Inflammatory macrophage treated with lipopolysaccharide for 4 hours (primary cell): ENCODE data around the gene SAMD1.

ENCODE experiments used
- DNase-seq: peaks from one replicate; pipeline ENCODE4 v3.0.0-alpha.2; 2020

Gene SAMD1

DNA sequence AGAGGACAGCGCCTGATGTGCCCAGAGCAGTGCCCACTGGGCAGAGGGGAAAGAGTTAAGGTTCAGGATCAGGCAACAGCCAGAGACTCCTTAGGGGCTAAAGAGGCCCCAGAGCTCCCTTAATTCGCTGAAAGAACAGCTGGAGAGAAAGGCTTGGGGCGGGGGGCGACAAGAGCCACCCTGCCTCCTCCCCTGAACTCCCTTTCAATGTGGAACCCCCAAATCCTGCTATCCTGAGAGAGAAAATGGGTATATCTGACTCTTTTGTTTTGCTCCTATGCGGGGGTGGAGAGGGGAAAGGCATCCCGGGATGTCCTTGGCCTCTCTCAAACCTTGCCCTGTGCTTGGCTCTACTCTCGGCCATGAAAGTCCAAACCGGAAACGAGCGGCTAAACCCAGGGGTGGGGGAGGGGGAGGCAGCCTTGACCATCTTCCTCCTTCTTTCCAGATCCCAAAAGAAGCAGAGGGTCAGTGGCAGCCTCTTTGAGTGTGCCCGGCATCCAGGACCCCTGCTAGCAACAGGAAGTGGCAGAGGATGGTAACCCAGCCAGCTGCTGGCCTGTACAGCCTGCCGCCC, 22.3 kb upstream of the SAMD1 start:
- no peak for DNase-seq

DNA sequence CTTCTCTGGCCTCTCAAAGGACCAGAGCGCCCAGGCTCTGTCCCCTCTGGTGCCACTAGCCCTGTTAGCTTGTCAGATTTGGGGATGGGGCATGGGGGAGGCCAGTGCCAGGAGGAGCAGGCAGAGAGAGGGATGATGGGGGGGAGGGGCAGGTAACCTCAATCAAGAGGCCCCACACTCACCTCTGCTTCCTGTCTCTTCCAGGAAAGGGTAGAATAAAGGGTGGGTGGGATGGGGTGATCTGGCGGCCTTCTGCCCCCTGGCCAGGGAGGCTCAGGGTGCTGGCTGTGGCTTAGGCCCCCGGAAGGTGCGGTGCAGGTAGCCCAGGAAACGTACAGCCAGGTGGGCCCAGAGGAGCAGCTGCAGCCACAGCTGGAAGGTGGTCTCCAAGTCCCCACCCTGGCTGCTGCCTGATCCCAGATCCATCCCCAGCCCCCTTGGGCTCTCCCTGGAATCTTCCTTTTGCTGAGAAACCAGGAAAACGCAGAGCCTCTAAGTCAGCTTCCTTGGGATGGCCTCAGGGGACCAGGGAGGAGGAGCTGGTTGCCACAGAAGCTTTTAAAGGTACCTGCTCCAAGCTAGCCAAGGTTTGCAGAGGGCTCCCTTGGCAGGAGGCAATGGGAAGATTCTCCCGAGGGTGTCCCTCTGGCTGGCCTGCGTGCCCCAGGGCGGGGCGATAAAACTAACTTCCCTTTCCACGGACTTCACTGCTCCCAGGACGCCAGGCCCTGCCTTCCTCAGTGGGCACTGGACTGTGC, 21.7 kb upstream of the SAMD1 start:
- peak; percentile 43 for DNase-seq

DNA sequence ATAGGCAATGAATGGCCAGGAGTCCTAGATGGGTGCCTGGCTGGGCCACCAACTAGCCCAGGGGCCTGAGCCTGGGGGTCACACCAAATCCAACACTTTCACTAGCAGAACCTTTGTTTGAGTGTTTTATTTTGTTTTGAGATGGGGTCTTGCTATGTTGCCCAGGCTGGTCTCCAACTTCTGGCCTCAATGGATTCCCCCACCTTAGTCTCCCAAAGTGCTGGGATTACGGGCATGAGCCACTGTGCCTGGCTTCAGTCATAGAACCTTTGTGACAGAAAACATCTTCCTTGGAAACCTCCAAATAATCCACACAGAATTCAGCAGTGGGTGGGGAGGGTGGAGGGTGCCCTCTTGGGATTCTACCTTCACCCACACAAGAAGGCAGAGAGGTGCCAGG, 20.9 kb upstream of the SAMD1 start:
- DNase-seq = no peak

DNA sequence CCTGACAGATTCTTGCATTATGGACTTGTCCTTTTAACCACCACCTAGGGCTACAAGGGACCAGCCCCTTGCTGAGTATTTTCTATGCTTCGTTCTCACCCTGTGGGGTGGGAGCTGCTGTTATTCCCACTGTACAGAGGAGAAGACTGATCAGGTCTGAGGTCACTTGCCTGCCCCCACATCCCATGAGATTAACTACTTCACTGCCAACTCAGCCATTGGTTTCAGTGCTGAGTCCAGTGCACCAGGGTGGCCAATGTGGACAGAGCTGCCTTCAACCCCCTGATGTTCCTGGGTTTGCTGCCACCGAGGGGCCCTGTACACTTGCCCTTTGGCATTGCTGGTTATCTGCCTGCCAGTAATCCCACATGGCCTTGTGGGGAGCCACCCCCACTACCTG, 20.1 kb upstream of the SAMD1 start:
- no peak for DNase-seq

DNA sequence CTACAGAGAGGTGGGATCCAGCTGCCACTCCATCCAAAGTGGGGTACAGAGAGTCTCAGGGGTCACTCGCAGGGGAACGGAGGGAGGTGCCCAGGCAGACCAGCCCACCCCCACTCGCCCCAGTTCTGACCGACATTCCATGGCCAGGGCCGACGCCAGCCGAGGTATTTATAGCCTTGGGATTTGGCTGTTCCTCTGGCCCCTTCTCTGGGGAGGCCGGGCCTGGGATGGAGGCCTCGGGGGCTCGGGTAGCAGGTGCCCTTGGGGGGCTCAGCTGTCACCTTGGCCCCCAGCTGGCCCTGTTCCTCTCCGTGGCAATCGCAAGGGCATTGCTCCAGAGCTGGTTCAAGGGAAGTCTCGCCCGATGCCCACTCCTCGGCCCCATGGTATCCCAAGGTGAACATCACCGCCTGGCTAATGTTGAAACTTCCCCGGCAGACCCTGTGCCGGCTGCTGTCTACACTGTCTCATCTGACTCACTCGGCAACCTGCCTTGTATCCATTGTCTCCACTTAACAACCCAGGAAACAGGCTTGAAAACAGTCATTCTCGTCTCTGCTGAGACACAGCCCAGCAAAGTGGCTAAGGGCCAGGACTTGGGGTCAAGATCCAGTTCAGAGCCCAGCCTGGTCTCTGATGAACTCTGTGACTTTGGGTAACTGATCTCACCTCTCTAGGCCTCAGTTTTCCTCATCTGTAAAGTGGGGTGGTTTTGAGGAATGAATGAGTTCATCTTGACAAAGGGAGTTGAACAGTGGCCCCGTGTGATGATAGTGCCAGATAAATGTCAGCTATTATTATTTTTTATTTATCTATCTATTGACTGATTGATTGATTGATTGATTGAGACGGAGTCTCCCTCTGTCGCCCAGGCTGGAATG, 17.3 kb upstream of the SAMD1 start:
- DNase-seq = no peak

DNA sequence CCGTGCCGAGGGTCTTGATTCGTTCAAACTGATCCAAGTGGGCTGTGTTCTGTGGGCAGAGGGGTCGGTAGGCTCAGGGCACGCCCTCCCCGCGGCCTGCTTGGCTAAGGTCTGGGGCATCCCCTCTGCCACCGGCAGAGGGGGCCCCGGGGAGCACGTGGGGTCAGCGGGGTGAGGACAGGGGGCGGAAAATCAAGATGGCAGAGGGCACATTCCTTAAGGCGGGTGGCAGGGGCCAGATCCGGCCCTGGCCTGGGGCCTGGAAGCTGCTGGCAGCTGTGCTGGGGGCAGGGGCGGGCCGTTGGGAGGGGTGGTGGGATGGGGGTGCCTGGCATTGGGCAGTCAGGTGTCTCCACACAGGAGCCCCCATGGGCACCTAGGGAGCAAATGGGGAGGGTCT, 16.3 kb upstream of the SAMD1 start:
- no peak for DNase-seq

DNA sequence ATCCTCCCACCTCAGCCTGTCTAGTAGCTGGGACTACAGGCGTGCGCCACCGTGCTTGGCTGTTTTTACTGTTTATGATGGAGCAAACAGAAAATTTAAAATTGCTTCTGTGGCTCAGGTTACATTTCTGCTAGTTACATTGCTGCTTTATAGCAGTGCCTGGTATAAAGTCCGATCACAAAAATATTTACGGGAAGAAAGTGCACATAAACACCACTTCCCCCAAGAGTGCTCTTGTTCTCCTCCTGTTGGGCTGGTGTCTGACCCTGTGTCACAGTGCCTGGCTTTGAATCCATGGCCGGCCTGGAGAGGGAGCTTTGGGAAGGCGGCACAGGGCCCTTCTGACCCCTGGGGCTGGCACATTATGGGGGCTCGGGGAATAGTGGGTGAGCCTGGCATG, 15.1 kb upstream of the SAMD1 start:
- no peak for DNase-seq

DNA sequence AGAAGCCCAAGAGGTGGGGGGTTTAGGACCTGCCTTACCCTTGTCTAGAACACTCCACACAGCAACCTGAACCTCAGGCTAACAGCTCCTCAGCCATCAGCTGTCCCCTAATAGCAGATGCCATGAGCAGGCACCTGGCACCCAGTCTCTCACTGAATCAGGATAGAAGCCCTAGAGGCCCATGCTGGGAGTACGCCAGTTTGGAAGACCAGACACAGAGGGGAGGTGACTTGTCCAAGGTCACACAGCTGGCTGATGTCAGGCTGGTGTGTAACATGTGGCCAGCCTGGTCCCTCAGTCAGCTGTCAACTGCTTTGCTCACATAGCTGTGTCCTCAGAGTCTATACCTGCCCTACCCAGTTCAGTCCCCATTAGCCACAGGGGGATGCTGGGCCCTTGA, 12.8 kb upstream of the SAMD1 start:
- no peak for DNase-seq

DNA sequence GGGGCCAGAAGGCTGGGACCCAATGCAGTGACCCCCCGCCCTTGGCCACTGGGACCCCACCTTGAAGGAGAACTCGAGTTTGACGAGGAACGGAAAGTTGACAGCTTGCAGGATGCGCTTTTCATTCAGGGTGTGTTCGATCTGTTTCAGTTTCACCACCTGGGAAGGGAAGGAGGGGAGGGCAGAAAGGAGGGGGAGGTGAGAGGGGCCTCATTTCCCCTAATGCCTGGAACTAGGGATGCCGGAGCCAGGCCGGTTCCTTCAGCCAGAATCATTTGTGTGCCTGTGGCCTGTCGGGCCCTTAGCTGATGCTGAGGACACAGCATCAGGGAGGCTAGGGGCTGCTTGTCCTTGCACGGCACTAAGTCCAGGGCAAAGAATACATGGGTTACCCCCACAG, 12.2 kb upstream of the SAMD1 start:
- DNase-seq = no peak

DNA sequence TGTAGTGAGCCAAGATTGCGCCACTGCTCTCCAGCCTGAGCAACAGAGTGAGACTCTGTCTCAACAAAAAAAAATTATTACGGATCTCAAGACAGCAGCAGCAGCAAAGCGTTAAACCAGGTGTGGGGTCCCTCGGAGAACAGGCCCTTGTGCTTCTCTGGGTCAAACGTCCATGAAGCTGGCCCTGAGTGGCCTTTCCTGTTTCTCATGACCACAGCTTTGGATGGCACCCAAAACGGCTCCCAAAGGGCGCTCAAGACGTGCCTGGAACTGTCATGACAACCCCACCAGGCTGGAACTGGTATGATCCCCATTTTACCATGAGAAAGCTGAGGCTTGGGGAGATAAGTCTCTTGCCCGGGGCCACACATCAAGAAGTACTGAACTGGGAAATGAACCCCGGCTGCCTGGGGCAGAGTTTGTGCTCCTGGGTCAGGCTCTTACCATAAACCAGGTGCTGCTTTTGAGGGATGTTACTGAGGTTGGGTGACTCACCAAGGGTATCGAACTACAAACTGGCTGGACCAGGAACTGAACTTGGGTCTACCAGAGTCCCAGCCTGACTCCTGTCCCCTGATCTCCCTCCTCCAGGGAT, 11.6 kb upstream of the SAMD1 start:
- DNase-seq = no peak

DNA sequence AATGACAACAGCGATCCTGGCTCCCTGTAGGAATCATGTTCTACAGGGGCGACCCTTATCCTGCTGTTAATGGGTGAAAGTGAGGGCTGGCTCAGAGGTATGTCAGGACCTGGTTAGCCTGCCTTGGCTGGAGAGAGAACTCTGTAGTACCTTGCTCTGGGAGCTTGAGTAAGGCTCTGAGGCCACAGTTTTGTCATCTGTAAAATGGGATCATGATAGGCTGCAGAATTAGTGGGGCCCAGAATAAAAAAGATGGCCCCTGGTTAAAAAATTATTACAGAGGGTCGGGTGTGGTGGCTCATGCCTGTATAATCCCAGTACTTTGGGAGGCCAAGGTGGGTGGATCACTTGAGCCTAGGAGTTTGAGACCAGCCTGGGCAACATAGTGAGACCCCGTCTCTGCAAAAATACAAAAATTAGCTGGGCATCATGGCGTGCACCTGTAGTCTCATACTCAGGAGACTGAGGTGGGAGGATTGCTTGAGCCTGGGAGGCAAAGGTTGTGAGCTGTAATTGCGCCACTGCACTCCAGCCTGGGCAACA, 10.5 kb upstream of the SAMD1 start:
- DNase-seq = no peak

DNA sequence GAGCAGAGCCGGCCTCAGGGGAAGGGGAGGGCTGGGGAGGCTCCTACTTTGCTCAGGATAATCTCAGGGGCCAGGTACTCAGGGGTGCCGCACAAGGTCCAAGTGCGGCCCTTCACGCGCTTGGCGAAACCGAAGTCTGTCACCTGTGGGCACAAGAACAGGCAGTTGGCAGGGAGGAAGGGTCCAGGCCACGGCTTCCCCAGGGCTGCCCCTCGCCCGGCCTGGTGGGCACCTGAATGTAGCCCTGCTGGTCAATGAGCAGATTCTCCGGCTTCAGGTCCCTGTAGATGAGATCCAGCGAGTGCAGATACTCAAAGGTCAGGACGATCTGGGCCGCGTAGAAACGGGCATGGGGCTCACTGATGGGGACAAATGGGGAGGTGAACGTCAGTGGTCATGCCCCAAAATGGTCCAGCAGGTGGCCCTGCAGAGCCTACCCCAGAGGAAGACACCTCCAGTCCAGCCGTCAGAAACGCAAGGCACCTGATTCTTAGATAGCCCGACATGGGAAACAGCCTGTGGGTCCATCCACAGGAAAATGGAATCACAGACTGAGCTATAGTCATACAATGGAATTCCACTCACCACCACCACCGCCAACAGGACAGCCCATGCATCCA, 7.1 kb upstream of the SAMD1 start:
- no peak for DNase-seq

DNA sequence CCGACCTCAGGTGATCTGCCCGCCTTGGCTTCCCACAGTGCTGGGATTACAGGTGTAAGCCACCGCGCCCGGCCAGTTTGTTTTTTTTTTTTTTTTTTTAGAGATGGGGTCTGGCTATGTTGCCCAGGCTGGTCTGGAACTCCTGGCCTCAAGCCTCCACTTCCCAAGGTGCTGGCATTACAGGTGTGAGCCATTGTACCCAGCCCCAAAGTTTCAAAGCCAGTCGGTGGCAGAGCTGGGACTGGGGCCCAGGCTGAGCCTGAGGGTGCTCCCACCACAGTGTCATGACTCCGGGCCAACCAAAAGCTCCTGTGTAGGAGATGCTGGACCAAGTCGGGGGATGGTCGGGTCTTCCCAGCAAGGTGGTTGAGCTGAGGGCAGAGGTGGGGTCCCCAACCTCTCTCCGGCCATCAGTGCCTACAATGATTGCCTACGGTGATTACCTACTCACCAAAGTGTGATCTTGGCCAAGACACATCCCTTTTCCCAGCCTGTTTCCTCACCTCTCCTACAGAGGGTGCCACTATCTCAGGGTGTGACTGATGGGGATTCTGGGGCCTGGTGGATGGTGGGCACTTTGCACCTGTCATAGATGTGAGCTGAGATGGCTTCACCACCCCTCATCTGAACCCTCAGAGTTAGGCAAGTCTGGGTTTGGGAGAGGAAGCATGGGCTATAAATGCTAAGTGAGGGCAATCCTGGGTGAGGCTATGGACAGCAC, 5.9 kb upstream of the SAMD1 start:
- DNase-seq = no peak

DNA sequence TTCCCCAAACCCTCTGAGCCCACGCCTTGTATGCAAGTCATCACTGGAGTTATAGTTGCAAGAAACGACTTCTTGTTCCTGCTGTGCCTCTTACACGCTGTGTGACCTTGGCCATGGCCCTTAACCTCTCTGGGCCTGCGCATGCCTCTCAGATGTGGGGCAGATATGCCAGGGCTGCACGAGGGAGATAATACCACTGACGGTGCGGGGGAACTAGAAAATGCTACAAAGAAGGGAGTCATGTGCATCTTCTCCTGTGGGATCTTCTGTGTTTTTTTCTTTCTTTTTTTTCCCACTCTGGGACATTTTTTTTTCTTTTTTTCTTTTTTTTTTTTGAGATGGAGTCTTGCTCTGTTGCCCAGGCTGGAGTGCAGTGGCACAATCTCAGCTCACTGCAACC, 4.3 kb upstream of the SAMD1 start:
- no peak for DNase-seq

DNA sequence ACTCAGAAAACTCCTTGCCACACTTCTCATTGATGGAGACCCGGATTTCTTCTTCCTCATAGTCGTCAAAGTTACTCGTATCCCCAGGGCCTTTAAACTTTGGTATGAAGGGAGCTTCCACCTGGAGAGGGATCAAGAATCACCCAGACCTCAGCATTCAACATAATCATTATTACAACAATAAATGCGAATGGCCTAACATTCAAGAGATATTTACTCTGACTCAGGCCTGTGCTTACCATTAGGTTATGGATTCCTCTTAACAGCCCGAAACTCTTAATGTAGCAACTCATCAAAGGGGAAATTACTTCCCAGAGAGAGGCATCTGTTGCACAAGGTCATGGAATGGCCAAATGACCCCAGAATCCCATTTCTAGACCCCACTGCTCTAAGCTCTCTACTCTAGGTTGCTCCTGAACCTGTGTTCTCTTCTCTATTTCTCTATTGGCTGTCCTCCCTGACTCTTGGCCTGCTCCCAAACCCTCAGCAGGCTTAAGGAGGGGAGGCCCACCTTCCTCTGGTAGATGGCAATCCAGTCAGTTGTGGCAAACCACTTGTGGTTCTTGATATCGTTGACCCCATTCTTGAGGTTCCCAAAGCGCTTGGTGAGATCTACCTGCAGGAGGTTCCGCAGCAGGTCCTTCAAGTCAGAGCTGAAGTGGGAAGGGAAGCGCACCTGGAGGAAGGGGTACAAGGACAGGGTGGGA, 2.7 kb upstream of the SAMD1 start:
- no peak for DNase-seq

DNA sequence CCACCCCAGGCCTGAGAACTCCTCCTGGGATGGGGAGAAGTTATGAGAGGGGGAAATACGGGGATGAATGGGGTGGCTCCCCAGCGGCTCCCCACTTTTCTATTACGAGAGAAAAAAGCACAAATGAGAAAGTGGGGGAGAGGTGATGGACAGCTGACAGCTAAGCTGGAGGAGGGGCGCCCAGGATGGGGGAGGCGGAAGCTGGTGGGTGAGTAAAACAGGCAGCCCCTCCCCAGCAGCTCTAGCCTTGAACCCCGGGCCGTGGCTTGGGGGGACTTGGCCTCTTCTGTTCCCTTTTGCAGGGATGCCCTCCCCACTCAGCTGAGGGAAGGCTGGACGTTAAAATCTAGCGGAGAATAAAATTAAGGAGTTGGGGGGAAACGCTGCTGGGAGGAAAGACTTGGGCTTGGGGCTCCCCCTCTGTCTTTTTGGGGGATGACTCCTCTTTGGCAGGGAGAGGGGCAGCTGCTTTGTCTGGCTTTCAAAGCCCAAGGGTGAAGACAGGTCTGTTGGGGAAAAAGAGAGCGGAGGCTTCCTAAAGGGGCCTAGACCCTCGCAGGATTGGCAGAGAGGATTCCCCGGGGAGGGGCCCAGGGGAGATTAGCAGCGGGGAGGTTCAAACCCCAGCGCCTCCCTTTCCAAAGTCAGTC, 1.4 kb upstream of the SAMD1 start:
- DNase-seq = no peak

DNA sequence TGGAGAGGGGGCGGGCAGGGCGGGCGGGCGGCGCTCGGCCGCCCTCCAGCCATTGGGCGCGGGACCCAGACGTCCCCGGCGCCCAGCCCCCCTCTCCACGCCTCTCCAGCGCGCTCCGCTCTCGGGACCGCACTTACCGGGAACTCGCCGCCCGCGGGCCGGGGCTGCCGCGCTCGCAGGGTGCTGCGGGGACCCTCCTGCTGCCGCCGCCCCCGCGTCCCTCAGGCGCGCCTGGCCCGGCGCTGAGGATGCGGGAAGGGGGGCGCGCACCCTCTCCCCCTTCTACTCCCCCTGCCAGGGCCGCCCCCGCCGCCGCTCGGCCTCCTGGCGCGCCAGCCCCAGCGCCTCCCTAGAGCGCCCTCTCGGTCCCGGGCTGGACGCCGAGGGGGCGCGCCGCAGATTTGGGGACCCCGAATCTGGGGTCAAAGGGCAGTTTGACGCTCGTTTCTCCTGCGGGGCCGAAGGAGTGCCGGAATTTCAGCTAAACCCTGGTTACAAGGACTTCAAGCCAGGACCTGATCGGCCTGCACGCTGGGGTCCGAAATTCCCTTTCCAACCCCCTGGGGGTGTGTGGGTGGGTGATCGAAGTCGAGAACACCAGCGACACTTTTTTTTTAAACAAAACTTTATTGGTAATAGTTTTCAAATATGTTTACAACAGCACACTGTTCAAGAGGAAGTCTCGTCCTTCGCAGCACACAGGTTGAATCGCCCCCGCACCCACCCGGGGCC, 696 bp upstream of the SAMD1 start:
- peak; percentile 77 for DNase-seq

DNA sequence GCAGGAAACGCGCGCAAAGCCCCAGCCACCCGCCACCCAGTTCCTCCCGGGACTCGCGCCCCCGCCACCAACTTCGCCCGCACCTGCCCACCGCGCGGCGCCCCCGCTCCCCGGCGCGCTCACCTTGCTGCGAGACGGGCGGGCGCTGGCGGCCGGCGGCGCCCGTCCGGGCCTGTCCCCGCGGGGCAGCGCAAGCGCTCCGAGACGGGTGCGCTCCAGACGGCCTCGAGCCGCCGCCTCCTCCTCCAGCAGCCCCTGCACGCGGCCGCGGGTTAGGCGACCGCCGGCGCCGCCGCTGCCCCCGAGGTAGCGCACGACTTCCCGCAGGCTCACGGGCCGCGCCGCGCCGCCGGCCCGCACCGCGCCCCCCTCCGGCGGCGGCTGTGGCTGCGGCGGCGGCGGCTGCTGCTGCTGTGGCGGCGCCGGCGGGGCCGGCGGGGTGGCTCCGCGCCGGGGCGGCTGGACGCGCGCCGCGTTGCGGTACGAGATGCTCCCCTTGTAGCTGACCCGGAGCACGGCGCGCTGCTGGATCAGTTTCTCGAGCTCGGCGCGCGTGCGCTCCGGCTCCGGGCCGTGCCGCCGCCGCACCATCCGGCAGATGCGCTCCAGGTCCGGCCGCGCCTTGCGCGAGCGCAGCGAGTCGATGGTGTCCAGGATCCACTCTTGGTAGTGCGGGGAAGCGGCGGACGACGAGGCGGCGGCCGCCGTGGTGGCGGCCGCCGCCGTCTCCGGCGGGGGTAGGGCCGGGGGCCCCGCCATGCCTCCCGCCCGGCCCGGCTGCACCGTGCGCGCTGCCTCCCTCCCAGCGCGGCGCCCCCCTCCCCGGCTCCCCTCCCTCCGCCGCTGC, 666 bp downstream of the SAMD1 start:
- peak; percentile 66 for DNase-seq

DNA sequence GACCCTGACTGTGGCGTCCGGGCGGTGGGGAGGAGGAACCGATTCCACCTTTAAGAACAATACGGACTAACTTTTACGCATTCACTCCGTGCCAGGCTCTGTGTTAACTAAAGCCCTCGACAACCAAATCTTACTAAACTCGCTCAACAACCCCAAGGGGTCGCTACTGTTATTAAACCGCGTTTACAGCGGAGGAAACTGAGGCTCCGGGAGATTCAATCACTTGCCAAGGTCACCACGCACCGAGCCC, 1.2 kb downstream of the SAMD1 start:
- DNase-seq = no peak
